22Rv1 (cell line): ENCODE measurements around the gene VIPR2.

Source experiments
- CTCF ChIP-seq: fragments of 450-650 bp; IDR thresholded peaks from 2 replicates; pipeline ENCODE4 v1.5.1; 2017; ENCODE audit warnings: mild to moderate bottlenecking
- ZFX ChIP-seq: fragments of 450-650 bp; IDR thresholded peaks from 2 replicates; pipeline ENCODE4 v1.6.1; 2017; ENCODE audit warnings: antibody characterized with exemption, borderline replicate concordance

GRCh38 chr7:159008417-159008816, 136.2 kb downstream of the VIPR2 start:
- TF ChIP-seq CTCF (no peak), ZFX (no peak)
